HepG2 (cell line): ENCODE measurements around the gene RAB18. TPM values are rescaled to one million over a fixed set of nuclear protein-coding genes. Genes with fewer than 3 reads are reported as not detected.

Experiments
- CREB3 ChIP-seq: sonication (generic); formaldehyde crosslinking; IDR thresholded peaks from 2 replicates; pipeline ENCODE4 v1.5.0; 2020; ENCODE audit warnings: missing genetic modification reagents
- ELF1 ChIP-seq: sonication (generic); formaldehyde crosslinking; IDR thresholded peaks from 2 replicates; pipeline ENCODE4 v1.4.0; 2020; ENCODE audit warnings: missing genetic modification reagents
- ETV5 ChIP-seq: IDR thresholded peaks from 2 replicates; pipeline ENCODE4 v1.6.1; 2018; ENCODE audit warnings: missing biosample characterization, missing genetic modification reagents, inconsistent platforms, borderline replicate concordance
- GATA4 ChIP-seq: sonication (generic); IDR thresholded peaks from 2 replicates; pipeline ENCODE4 v1.6.1; 2016; ENCODE audit warnings: antibody characterized with exemption, low read depth, borderline replicate concordance
- HIC2 ChIP-seq: sonication (generic); formaldehyde crosslinking; IDR thresholded peaks from 2 replicates; pipeline ENCODE4 v1.9.0; 2022; ENCODE audit warnings: low read depth, missing genetic modification reagents
- MATR3 ChIP-seq: sonication (generic); formaldehyde crosslinking; IDR thresholded peaks from 2 replicates; pipeline ENCODE4 v1.4.0; 2020; ENCODE audit warnings: missing genetic modification reagents
- NR2F1 ChIP-seq, 2 experiments: fragments of 450-650 bp in 1 of 2; formaldehyde crosslinking in 1 of 2; IDR thresholded peaks; 2 replicates each; pipeline versions ENCODE4 v1.5.0 to v1.6.1; 2016 to 2020; ENCODE audit warnings: mild to moderate bottlenecking in 1 of 2, missing compliant biosample characterization in 1 of 2, missing genetic modification reagents in 1 of 2, moderate library complexity in 1 of 2
- PAWR ChIP-seq: sonication (generic); formaldehyde crosslinking; IDR thresholded peaks from 2 replicates; pipeline ENCODE4 v1.4.0; 2020; ENCODE audit warnings: missing genetic modification reagents, mild to moderate bottlenecking, borderline replicate concordance
- PTBP1 ChIP-seq: fragments of 200-400 bp; formaldehyde crosslinking; IDR thresholded peaks from 2 replicates; pipeline ENCODE4 v1.6.1; 2018; ENCODE audit warnings: low read length, low read depth; ENCODE audit not compliant: poor library complexity, severe bottlenecking
- U2AF1 ChIP-seq: fragments of 200-400 bp; formaldehyde crosslinking; optimal IDR thresholded peaks from 2 replicates; pipeline ENCODE3; 2017; ENCODE audit warnings: mild to moderate bottlenecking, low read depth, low read length
- ZC3H4 ChIP-seq: sonication (generic); formaldehyde crosslinking; IDR thresholded peaks from 2 replicates; pipeline ENCODE4 v1.4.0; 2020; ENCODE audit warnings: missing genetic modification reagents, borderline replicate concordance
- ZFX ChIP-seq: sonication (generic); formaldehyde crosslinking; IDR thresholded peaks from 2 replicates; pipeline ENCODE4 v1.4.0; 2020; ENCODE audit warnings: mild to moderate bottlenecking, low read depth, missing genetic modification reagents, moderate library complexity
- ZNF318 ChIP-seq: sonication (generic); formaldehyde crosslinking; IDR thresholded peaks from 2 replicates; pipeline ENCODE4 v1.4.0; 2020; ENCODE audit warnings: mild to moderate bottlenecking, missing genetic modification reagents
- ZNF549 ChIP-seq: sonication (generic); formaldehyde crosslinking; IDR thresholded peaks from 2 replicates; pipeline ENCODE4 v1.5.0; 2020; ENCODE audit warnings: missing genetic modification reagents
- polyA plus RNA-seq, 8 experiments: library from polyadenylated mRNA; depleted of rRNA in 3 of 8; stranded (reverse) in 7 of 8; unstranded in 1 of 8; fragments of >200 nt; fragmentation: Illumina TruSeq in 4 of 8; extraction: Trizol in 4 of 8; gene quantifications; 2 replicates each; pipeline versions ENCODE4 v1.2.1 to v1.2.3, GENCODE V29; 2011 to 2016; ENCODE audit warnings: low read depth in 4 of 8, missing spikeins in 1 of 8, mixed read lengths in 1 of 8; ENCODE audit not compliant: insufficient read depth in 1 of 8
- total RNA-seq, 5 experiments: library from RNA; depleted of rRNA; stranded (reverse); fragments of >200 nt; fragmentation: Illumina TruSeq; extraction: Trizol; gene quantifications; 2 replicates each; pipeline ENCODE4 v1.2.3, GENCODE V29; 2016; ENCODE audit warnings: low read depth in 1 of 5

The RAB18 gene
- total and polyA plus RNA-seq, 2 of the 13 experiments (the other 11 are each of a cell fraction or from before 2014, with no cell fraction given), result 22.3 to 69.1 TPM

- TF ChIP-seq HIC2 (CRISPR knock-in tag), result peak; percentile 8; the same call in 1 of the 2 replicates
- TF ChIP-seq ELF1 (CRISPR knock-in tag), result peak; percentile 96
- TF ChIP-seq PTBP1, result no peak
- TF ChIP-seq U2AF1, result peak; percentile 74
- TF ChIP-seq ZNF318 (CRISPR knock-in tag), result peak; percentile 71; the same call in 1 of the 2 replicates
- peak; percentile 57; the same call in 1 of the 2 replicates for TF ChIP-seq CREB3 (CRISPR knock-in tag)
- TF ChIP-seq ZFX (CRISPR knock-in tag), result peak; percentile 98
- 0 out of 2 replicates have a peak, but pooled peaks have one; percentile 43 for TF ChIP-seq PAWR (CRISPR knock-in tag)
- TF ChIP-seq NR2F1 (CRISPR knock-in tag; IDR thresholded peaks at IDR 0.05), result no peak
- TF ChIP-seq ETV5 (CRISPR knock-in tag), result peak; percentile 85; the same call in 1 of the 2 replicates
- TF ChIP-seq ZC3H4 (CRISPR knock-in tag), result no peak
- 0 out of 2 replicates have a peak, but pooled peaks have one; percentile 19 for TF ChIP-seq GATA4
- TF ChIP-seq MATR3 (CRISPR knock-in tag), result no peak
- TF ChIP-seq ZNF549 (CRISPR knock-in tag), result no peak
Measured at GRCh38 chr10:27504007-27504807, at the start of gene RAB18 (continued).
